Measurements from ENCODE around the gene SUGP2.

The SUGP2 gene

DNA sequence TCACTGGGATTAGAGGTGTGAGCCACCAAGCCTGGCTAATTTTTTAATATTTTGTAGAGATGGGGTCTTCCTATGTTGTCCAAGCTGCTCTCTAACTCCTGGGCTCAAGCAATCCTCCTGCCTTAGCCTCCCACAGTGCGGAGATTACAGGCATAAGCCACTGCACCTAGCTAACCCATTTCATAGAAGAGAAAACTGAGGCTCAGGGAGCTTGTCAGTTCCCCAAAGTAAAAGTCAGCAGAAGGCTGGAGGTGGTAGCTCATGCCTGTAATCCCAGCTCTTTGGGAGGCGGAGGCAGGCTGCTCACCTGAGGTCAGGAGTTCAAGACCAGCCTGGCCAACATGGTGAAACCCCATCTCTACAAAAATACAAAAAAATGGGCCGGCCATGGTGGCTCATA, 83.5 kb downstream of the SUGP2 start:
- H3K4me3 ChIP-seq (ENCODE audit: low read length): no peak overlapping the region
- H3K27ac ChIP-seq (ENCODE audit: low read depth, low read length): no peak overlapping the region
- H3K9ac ChIP-seq (ENCODE audit: low read length): no peak overlapping the region
- no peaks in the 10 kb centered on the region for H3K4me1 ChIP-seq (ENCODE audit: control insufficient read depth, insufficient read depth, low read length)
- H3K27me3 ChIP-seq (ENCODE audit: control insufficient read depth, insufficient read depth, low read length): no peaks in the 10 kb centered on the region
- no peaks in the 10 kb centered on the region for H3K36me3 ChIP-seq (ENCODE audit: control insufficient read depth, insufficient read depth, low read length)

- Histone ChIP-seq H3K36me3 (ENCODE audit: control insufficient read depth, insufficient read depth, low read length) (no peaks in the 10 kb centered on the region), H3K4me3 (ENCODE audit: low read length) (no peak overlapping the region), H3K27ac (ENCODE audit: low read depth, low read length) (no peak overlapping the region), H3K9ac (ENCODE audit: low read length) (no peak overlapping the region), H3K27me3 (ENCODE audit: control insufficient read depth, insufficient read depth, low read length) (no peaks in the 10 kb centered on the region), H3K4me1 (ENCODE audit: control insufficient read depth, insufficient read depth, low read length) (no peaks in the 10 kb centered on the region)
These were observed 84.4 kb downstream of the SUGP2 start for GRCh38 chr19:18948976-18949356.

DNA sequence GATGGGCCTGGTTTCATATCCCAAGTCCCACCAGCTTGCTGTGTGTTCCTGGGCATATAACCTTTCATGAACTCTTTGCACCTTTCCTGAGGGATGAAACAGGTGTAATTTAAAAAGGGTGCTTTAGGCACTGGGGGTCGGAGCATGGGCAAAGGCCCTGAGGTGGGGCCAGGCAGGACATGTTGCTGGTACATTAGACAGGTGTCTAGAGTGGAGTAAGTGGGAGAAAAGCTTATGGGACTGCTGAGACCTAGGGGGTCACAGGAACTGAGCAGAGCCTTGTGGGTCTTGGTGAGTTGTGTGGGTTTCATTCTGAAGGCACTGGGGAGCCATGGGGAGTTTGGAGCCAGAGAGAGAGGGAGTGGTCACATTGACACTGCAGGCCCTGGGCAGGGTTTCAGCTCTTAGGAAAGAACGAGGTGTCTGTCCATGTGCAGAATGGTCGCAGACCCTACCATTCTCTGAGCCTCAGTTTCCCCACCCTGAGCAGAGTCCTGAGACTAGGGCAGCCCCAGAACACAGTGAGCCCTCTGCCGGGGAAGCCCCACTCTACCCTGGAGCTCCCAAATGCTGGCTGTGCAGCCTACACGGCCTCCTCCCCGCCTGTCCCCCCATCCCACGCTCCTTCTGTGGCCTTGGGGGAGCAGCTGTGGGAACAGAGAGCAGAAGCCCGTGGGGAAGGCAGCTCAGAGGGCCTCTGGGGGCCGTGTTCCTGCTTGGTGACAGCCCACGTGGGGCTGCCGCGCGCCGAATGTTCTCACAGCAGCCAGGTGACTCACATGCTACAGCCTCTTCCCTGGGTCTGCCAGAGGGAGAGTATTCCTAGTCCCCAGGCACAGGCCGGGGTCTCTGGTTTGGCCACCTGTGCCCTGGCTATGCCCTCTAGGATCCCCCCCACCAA, 85.0 kb downstream of the SUGP2 start:
- H3K4me1 ChIP-seq (ENCODE audit: control insufficient read depth, insufficient read depth, low read length): no peaks in the 10 kb centered on the region
- H3K27ac ChIP-seq (ENCODE audit: low read depth, low read length): no peak overlapping the region
- H3K36me3 ChIP-seq (ENCODE audit: control insufficient read depth, insufficient read depth, low read length): no peaks in the 10 kb centered on the region
- H3K4me3 ChIP-seq (ENCODE audit: low read length): no peak overlapping the region
- H3K27me3 ChIP-seq (ENCODE audit: control insufficient read depth, insufficient read depth, low read length): no peaks in the 10 kb centered on the region
- H3K9ac ChIP-seq (ENCODE audit: low read length): no peak overlapping the region

GRCh38 chr19:18946918-18947317, 86.4 kb downstream of the SUGP2 start:
- no peak overlapping the region for H3K9ac ChIP-seq (ENCODE audit: low read length)

DNA sequence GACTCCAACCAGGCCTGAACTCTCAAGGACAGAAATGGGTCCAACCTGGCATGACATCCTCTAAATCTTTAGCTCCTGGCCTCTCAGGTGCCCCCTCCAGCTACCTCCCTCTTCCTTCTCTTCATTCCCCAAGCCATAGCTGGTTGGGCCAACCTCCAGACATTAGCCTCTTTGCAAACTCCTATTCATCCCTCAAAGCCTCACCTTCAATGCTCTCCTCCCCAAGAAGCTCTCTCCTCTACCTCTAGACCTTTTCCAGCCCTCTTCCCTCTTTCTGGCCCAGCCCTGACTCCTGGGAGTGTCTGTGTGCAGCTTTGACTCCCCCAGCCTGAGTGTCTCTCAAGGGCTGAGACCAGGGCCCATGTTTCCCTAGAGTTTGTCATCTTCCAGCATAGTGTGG, 87.0 kb downstream of the SUGP2 start:
- no peak overlapping the region for H3K4me3 ChIP-seq (ENCODE audit: low read length)
- no peaks in the 10 kb centered on the region for H3K36me3 ChIP-seq (ENCODE audit: control insufficient read depth, insufficient read depth, low read length)
- no peaks in the 10 kb centered on the region for H3K4me1 ChIP-seq (ENCODE audit: control insufficient read depth, insufficient read depth, low read length)
- H3K9ac ChIP-seq (ENCODE audit: low read length): no peak overlapping the region
- H3K27me3 ChIP-seq (ENCODE audit: control insufficient read depth, insufficient read depth, low read length): no peaks in the 10 kb centered on the region
- no peak overlapping the region for H3K27ac ChIP-seq (ENCODE audit: low read depth, low read length)

More at GRCh38 chr19:18946918-18947317, 86.4 kb downstream of the SUGP2 start:
- no peak overlapping the region for H3K4me3 ChIP-seq (ENCODE audit: low read length)
- H3K27ac ChIP-seq (ENCODE audit: low read depth, low read length): no peak overlapping the region
- no peaks in the 10 kb centered on the region for H3K36me3 ChIP-seq (ENCODE audit: control insufficient read depth, insufficient read depth, low read length)
- H3K4me1 ChIP-seq (ENCODE audit: control insufficient read depth, insufficient read depth, low read length): no peaks in the 10 kb centered on the region
- no peaks in the 10 kb centered on the region for H3K27me3 ChIP-seq (ENCODE audit: control insufficient read depth, insufficient read depth, low read length)

DNA sequence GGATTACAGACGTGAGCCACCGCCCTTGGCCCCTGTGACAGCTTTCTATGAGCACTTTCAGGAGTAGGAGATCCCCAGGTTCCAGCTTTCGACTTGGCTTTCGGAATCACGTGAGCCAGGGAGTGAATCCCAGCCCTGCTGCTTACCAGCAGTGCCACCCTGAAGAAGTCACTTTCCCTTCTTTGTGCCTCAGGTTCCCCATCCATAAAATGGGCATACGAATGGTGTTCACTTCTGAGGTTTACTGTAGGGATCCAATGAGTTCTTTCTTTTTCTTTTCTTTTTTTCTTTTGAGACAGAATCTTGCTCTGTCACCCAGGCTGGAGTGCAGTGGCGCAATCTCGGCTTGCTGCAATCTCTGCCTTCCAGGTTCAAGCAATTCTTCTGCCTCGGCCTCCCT, 88.0 kb downstream of the SUGP2 start:
- Histone ChIP-seq H3K4me1 (ENCODE audit: control insufficient read depth, insufficient read depth, low read length) (no peaks in the 10 kb centered on the region), H3K9ac (ENCODE audit: low read length) (no peak overlapping the region), H3K27me3 (ENCODE audit: control insufficient read depth, insufficient read depth, low read length) (no peaks in the 10 kb centered on the region), H3K27ac (ENCODE audit: low read depth, low read length) (no peak overlapping the region), H3K4me3 (ENCODE audit: low read length) (no peak overlapping the region), H3K36me3 (ENCODE audit: control insufficient read depth, insufficient read depth, low read length) (no peaks in the 10 kb centered on the region)

DNA sequence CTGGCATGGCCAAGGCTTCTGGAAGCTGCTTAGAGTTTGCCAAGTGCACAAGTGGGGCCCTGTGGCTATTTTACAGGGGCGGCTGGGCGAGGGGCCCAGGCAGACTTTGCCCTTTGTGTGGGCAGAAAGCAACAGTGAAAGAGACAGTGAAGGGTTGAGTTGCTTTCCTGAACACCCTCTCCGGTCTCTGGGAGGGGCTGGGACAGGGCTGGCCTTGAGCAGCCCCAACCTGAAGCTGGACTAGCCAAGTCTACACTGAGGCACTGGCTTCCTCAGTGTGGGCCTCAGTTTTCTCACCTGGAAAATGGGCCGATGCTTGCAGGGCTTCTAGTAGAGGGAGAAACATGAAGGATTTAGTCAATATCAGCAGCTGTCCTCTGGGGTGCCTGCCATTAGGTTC, 89.9 kb downstream of the SUGP2 start:
- H3K36me3 ChIP-seq (ENCODE audit: control insufficient read depth, insufficient read depth, low read length): no peaks in the 10 kb centered on the region
- no peaks in the 10 kb centered on the region for H3K27me3 ChIP-seq (ENCODE audit: control insufficient read depth, insufficient read depth, low read length)
- no peak overlapping the region for H3K27ac ChIP-seq (ENCODE audit: low read depth, low read length)
- H3K4me3 ChIP-seq (ENCODE audit: low read length): no peak overlapping the region
- no peak overlapping the region for H3K9ac ChIP-seq (ENCODE audit: low read length)
- no peaks in the 10 kb centered on the region for H3K4me1 ChIP-seq (ENCODE audit: control insufficient read depth, insufficient read depth, low read length)

- no peaks in the 10 kb centered on the region for H3K27me3 ChIP-seq (ENCODE audit: control insufficient read depth, insufficient read depth, low read length)
- H3K4me1 ChIP-seq (ENCODE audit: control insufficient read depth, insufficient read depth, low read length): no peaks in the 10 kb centered on the region
- H3K4me3 ChIP-seq (ENCODE audit: low read length): no peak overlapping the region
- no peaks in the 10 kb centered on the region for H3K36me3 ChIP-seq (ENCODE audit: control insufficient read depth, insufficient read depth, low read length)
- H3K9ac ChIP-seq (ENCODE audit: low read length): no peak overlapping the region
- H3K27ac ChIP-seq (ENCODE audit: low read depth, low read length): no peak overlapping the region
These were observed 90.6 kb downstream of the SUGP2 start for GRCh38 chr19:18942692-18943091.

- H3K36me3 ChIP-seq (ENCODE audit: control insufficient read depth, insufficient read depth, low read length): no peaks in the 10 kb centered on the region
- H3K4me3 ChIP-seq (ENCODE audit: low read length): peak overlapping the region; percentile 47
- H3K27me3 ChIP-seq (ENCODE audit: control insufficient read depth, insufficient read depth, low read length): no peaks in the 10 kb centered on the region
- no peak overlapping the region for H3K9ac ChIP-seq (ENCODE audit: low read length)
- no peaks in the 10 kb centered on the region for H3K4me1 ChIP-seq (ENCODE audit: control insufficient read depth, insufficient read depth, low read length)
- H3K27ac ChIP-seq (ENCODE audit: low read depth, low read length): no peak overlapping the region
These were observed 91.5 kb downstream of the SUGP2 start for GRCh38 chr19:18941628-18942354.

Measured in rectal smooth muscle tissue (tissue), 1 donor.